ENCODE measurements around the gene EWSR1. TPM values are rescaled to one million over a fixed set of nuclear protein-coding genes. Genes with fewer than 3 reads are reported as not detected.

EWSR1 gene
- polyA plus RNA-seq, 6 donors from 2014 or later = 175 to 252 (median 194) TPM

DNA sequence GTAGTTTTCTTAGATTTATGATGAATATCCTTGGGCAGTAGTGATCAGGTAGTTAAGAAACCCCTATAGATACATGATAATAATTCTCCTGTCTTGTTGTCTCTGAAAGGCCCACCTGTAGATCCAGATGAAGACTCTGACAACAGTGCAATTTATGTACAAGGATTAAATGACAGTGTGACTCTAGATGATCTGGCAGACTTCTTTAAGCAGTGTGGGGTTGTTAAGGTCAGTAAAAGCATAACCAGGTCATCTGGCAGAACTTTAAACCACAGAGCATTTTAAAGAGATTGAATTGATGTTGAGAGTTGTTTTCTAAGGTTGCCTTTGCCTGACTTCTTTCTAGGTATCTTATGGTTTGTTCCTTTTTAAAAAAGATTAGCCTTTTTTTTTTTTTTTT, 24.3 kb downstream of the EWSR1 start:
- H3K4me1 Mint-ChIP-seq = peaks cover 0 to 5% (median 5%) of the 10 kb centered on the region in 3 donors
- no peak for ATAC-seq (ENCODE audit: low read depth in 2 of 2)
- H3K27me3 Mint-ChIP-seq = no peaks in the 10 kb centered on the region
- peak overlapping the region in 2 of 6 donors; percentile 32 to 53 for H3K27ac Mint-ChIP-seq
- no peaks in the 10 kb centered on the region for H3K9me3 Mint-ChIP-seq
- H3K4me3 Mint-ChIP-seq = no peak overlapping the region
- H3K36me3 Mint-ChIP-seq = peaks cover 25 to 33% of the 10 kb centered on the region in 2 donors
- no peak for DNase-seq

DNA sequence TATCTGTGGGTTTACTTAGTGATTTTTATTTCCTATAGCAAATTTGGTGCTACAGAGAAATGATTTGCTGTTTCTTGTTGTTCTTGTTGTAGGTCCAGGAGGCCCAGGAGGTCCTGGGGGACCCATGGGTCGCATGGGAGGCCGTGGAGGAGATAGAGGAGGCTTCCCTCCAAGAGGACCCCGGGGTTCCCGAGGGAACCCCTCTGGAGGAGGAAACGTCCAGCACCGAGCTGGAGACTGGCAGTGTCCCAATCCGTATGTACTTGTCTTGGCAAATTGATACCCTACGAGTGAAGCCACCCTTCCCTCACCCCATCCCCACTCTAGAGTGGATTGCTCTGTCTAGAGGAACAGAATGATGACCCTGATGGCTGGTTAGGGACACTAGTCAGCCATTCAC, 30.6 kb downstream of the EWSR1 start:
- peaks cover 6 to 10% (median 10%) of the 10 kb centered on the region in 3 donors for H3K4me1 Mint-ChIP-seq
- DNase-seq (no peak), ATAC-seq (ENCODE audit: low read depth in 2 of 2) (no peak)
- H3K4me3 Mint-ChIP-seq = no peak overlapping the region
- H3K27ac Mint-ChIP-seq = peak overlapping the region in 2 of 6 donors; percentile 47 to 69
- peaks cover 21 to 29% of the 10 kb centered on the region in 2 donors for H3K36me3 Mint-ChIP-seq
- H3K9me3 Mint-ChIP-seq = no peaks in the 10 kb centered on the region
- no peaks in the 10 kb centered on the region for H3K27me3 Mint-ChIP-seq

DNA sequence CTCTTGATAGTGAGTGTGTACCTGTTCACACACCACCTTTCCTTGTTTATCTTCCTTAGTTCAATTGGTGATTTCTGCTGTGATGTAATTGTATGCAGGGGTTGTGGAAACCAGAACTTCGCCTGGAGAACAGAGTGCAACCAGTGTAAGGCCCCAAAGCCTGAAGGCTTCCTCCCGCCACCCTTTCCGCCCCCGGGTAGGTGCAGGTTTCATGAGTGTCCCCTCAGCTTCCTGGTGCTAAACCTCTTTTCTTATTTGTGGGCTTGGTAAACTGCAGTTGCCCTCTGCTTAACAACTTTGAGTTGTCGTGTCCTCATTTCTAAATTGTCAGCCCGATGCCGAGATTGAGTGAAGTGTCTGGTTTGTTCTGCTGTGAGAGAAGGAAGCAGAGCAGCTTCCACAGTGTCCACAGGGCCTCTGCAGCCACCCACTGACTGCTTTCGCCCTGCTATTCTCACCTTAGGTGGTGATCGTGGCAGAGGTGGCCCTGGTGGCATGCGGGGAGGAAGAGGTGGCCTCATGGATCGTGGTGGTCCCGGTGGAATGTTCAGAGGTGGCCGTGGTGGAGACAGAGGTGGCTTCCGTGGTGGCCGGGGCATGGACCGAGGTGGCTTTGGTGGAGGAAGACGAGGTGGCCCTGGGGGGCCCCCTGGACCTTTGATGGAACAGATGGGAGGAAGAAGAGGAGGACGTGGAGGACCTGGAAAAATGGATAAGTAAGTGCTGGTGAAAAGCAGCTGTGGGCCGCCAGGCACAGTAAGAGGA, 31.2 kb downstream of the EWSR1 start:
- Mint-ChIP-seq H3K4me3 (no peak overlapping the region), H3K4me1 (peaks cover 11 to 17% (median 11%) of the 10 kb centered on the region in 3 donors), H3K27ac (peak overlapping the region in 3 of 6 donors; percentile 51 to 93 (median 54)), H3K36me3 (peaks cover 21 to 29% of the 10 kb centered on the region in 2 donors), H3K9me3 (no peaks in the 10 kb centered on the region), H3K27me3 (peaks cover 0 to 3% (median under 1%) of the 10 kb centered on the region in 3 donors)
- ATAC-seq (ENCODE audit: low read depth in 2 of 2) (no peak), DNase-seq (no peak)

DNA sequence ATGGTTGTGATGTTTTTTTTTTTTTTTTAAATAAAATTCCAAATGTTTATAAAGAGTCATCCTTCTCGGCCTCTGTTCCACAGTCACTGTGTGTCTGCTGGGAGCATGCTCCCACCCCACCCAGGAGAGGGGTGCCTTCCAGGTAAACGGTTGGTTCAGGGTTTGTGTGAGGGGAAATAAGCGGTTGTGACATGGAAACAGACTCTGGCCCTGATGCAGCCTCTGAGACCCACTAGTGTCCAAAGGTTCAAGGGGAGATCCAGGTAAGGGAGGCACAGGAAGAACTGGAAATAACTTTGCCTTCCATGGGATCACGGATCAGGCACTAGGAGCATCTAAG, 32.4 kb downstream of the EWSR1 start:
- Mint-ChIP-seq H3K4me3 (no peak overlapping the region), H3K9me3 (no peaks in the 10 kb centered on the region), H3K27me3 (peaks cover 0 to 14% (median 12%) of the 10 kb centered on the region in 3 donors), H3K27ac (peak overlapping the region in 2 of 6 donors; percentile 47 to 66), H3K36me3 (peaks cover 21 to 29% of the 10 kb centered on the region in 2 donors), H3K4me1 (peaks cover 13 to 23% (median 17%) of the 10 kb centered on the region in 3 donors)
- ATAC-seq (ENCODE audit: low read depth in 2 of 2) (no peak), DNase-seq (no peak)

DNA sequence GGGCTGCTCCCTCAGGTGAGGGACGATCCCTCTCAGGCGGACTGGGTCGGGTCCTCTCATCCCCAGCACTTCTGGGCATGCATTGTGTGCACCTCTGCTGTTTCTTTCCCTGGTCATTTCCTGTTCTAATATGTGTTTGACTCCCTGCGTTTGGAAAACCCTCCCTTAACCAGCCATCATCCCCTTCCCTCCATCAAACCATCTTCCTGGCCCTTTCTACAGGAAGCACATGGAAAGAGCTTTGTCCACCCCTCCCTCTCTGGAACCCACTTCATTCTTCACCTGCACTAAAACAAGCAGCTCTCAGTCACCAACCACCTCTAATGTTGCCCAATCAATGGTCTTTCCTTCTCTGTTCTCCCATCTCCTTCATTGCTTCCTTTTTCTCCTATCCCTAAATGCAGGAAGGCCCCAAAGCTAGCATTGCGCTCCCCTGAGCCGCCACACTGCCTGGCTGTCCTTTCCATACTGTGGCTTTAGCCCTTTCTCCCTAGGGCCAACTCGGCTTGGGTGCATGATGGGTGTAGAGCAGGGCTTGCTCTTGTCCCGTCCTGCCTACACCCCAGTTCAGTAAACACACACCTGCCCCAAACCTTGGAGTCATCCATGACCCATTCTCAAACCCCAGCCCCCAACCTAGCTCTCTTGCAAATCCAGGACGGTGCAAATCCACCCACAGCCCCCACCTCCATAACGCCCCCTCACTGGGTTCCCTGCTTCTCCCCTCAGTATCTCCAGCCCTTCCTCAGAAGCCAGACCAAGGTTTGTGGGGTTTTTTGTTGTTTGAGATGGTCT, 32.9 kb downstream of the EWSR1 start:
- no peak overlapping the region for H3K4me3 Mint-ChIP-seq
- DNase-seq (no peak), ATAC-seq (ENCODE audit: low read depth in 2 of 2) (no peak)
- H3K36me3 Mint-ChIP-seq = peaks cover 17 to 29% of the 10 kb centered on the region in 2 donors
- peaks cover 0 to 20% (median 18%) of the 10 kb centered on the region in 3 donors for H3K27me3 Mint-ChIP-seq
- H3K9me3 Mint-ChIP-seq = no peaks in the 10 kb centered on the region
- peak overlapping the region in 3 of 6 donors; percentile 47 to 79 (median 66) for H3K27ac Mint-ChIP-seq
- H3K4me1 Mint-ChIP-seq = peaks cover 19 to 29% (median 20%) of the 10 kb centered on the region in 3 donors

DNA sequence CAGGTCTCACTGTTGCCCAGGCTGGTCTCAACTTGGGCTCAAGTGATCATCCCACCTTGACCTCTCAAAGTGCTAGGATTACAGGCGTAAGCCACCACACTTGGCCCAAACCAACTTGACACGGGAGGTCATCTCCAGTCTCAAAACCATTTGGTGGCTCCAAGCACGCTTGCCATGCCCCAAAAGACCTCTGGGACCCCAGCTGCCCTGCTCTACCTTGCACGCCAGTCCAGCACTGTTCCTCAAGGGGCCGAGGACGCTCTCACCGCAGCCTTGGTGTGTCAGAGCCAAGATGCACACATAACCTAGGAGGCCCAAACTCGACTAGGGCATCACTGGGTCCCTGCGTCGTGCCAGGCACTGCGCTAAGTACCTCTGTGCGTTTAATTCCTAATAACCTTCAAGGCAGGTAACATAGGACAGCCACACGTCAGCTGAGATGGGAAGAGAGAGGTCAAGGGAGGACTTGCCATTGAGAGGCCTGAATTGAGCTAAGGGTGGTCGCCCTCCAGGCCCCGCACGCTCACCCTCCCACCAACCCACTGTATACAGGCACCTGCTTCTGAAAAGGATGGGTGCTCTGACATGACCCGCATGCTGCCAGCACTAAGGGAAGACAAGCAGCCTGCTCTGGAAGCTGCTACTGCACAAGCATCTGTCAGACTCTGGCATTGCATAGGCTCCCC, 33.8 kb downstream of the EWSR1 start:
- Mint-ChIP-seq H3K9me3 (no peaks in the 10 kb centered on the region), H3K27ac (peak overlapping the region in 1 of 6 donors; percentile 66), H3K36me3 (peaks cover 16 to 29% of the 10 kb centered on the region in 2 donors), H3K27me3 (peaks cover 5 to 27% (median 24%) of the 10 kb centered on the region in 3 donors), H3K4me3 (no peak overlapping the region), H3K4me1 (peaks cover 21 to 37% (median 23%) of the 10 kb centered on the region in 3 donors)
- ATAC-seq (ENCODE audit: low read depth in 2 of 2) (no peak), DNase-seq (no peak)

DNA sequence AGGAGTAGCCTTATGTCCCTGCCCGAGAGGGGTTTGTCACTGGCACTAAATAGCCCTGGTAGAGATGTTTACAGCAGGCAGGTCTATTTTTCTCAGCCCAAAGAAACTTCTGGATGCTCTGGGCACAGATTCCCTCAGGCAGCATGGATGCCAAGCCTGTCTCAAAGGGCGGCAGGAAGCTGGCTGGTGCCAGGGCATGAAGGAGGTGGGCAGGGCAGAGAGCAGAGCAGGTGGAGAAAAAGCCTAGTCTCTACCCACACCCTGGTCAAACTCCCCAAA, 34.3 kb downstream of the EWSR1 start:
- Mint-ChIP-seq H3K27me3 (peaks cover 6 to 28% (median 27%) of the 10 kb centered on the region in 3 donors), H3K27ac (no peak overlapping the region), H3K36me3 (peaks cover 16 to 28% of the 10 kb centered on the region in 2 donors), H3K4me1 (peaks cover 23 to 37% (median 23%) of the 10 kb centered on the region in 3 donors), H3K4me3 (no peak overlapping the region), H3K9me3 (no peaks in the 10 kb centered on the region)
- DNase-seq = no peak
- no peak for ATAC-seq (ENCODE audit: low read depth in 2 of 2)

DNA sequence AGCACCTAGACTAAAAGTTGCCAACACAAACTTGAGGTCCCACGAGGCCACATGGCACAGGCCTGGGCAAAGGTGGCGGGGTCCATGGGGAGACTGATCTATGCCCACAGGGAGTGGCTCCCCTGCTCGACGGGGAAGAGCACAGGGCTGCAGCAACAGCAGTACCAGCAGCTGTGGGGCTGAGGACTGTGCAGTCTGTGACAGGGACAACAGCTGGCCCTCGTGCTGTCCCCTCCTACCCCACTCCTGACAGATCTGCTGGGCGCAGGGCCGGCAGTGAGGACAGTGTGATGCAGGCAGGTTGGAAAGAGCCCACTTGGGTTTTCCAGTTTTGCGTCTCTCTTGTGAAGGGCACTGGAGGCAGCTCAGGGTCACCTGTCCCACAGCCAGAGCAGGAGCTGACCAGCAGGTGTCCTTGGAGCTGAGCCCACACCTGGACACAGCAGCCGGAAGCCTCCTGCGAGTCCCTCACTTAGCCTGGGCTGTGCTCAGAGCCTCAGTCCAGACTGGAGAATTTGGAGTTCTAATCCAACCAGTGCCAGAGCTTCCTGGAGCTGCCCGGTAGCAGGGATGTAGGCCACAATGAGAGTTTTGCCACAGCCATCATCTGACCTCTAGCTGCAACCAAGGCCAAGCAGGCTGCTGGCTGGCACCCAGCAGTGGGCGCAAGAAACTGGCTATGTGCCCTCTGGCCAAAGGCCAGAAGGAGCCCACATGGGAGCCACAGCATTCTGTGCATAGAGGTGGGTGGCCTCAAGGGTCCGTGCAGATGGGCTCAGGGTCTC, 34.8 kb downstream of the EWSR1 start:
- Mint-ChIP-seq H3K4me1 (peaks cover 25 to 37% (median 27%) of the 10 kb centered on the region in 3 donors), H3K27me3 (peaks cover 9 to 33% (median 31%) of the 10 kb centered on the region in 3 donors), H3K36me3 (peaks cover 11 to 22% of the 10 kb centered on the region in 2 donors), H3K27ac (no peak overlapping the region), H3K4me3 (no peak overlapping the region), H3K9me3 (no peaks in the 10 kb centered on the region)
- ATAC-seq (ENCODE audit: low read depth in 2 of 2) (no peak), DNase-seq (no peak)

DNA sequence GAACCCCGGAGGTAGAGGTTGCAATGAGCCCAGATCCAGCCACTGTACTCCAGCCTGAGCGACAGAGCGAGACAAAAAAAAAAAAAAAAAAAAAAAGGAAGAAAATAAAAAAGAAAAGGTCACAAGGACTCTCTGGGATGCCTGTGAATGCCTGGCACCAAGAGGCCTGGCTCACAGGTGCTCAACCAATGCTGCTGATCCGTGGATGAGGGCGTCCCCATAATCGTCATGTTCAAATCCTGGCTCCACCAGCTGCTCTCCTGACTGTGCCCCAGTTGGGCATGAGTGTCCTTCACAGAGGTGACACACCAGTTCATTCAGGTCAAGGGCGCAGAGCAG, 37.7 kb downstream of the EWSR1 start:
- Mint-ChIP-seq H3K4me1 (peaks cover 24 to 37% (median 27%) of the 10 kb centered on the region in 3 donors), H3K9me3 (no peaks in the 10 kb centered on the region), H3K27me3 (peaks cover 9 to 52% (median 31%) of the 10 kb centered on the region in 3 donors), H3K4me3 (peak overlapping the region; percentile 21 to 88 (median 81)), H3K27ac (peak overlapping the region in 1 of 6 donors; percentile 33), H3K36me3 (peaks cover 0 to 6% of the 10 kb centered on the region in 2 donors)
- ATAC-seq (ENCODE audit: low read depth in 2 of 2) (peak in 1 of 2 donors; percentile 3), DNase-seq (no peak)

DNA sequence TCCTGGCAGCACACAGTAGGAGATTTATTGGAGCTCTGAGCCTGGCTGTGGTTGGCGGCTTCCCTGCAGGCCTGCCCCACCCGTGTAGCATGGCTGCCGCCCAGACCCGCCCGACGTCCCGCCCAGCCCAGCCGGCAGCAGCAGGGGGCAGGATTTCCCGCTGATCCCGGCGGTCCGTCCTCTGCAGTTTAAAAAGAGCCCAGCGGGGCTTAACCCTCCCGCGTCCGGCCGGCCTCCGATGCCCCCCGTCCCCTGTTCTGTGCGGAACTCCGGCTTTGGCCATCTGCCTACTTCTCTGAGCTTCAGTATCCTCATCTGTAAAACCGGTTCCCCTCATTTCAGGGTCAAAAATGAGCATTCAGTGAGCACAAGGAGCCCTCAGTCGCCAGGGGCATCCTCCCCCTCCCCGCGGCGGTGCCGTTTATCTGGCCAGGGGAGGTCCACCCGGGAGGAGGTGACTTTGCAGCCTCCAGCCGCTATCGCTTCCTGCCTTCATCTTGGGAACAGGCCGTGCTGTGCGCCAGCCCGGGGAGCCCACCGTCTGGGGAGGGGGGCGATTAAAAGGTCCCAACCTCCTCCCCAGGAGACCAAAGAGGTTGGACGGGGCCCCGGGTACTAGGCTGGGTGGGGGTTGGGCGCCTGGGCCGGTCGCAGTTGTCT, 38.2 kb downstream of the EWSR1 start, which contains the start of gene GAS2L1:
GAS2L1 (plus strand) TSS at position 476 of the 660 bp plus-strand sequence. CDS start 1,456 bp downstream, outside the sequence.
- peak within 1 kb of the TSS; percentile 73 to 88 (median 83) for H3K4me3 Mint-ChIP-seq
- peak; percentile 27 for DNase-seq
- peak; percentile 59 to 63 for ATAC-seq (ENCODE audit: low read depth in 2 of 2)
- peaks cover 9 to 57% (median 31%) of the 10 kb centered on the region in 3 donors for H3K27me3 Mint-ChIP-seq
- H3K4me1 Mint-ChIP-seq = peaks cover 19 to 33% (median 26%) of the 10 kb centered on the region in 3 donors
- peaks cover 0 to 1% of the 10 kb centered on the region in 2 donors for H3K36me3 Mint-ChIP-seq
- peak within 1 kb of the TSS in 2 of 6 donors; percentile 27 to 33 for H3K27ac Mint-ChIP-seq
- H3K9me3 Mint-ChIP-seq = no peaks in the 10 kb centered on the region

DNA sequence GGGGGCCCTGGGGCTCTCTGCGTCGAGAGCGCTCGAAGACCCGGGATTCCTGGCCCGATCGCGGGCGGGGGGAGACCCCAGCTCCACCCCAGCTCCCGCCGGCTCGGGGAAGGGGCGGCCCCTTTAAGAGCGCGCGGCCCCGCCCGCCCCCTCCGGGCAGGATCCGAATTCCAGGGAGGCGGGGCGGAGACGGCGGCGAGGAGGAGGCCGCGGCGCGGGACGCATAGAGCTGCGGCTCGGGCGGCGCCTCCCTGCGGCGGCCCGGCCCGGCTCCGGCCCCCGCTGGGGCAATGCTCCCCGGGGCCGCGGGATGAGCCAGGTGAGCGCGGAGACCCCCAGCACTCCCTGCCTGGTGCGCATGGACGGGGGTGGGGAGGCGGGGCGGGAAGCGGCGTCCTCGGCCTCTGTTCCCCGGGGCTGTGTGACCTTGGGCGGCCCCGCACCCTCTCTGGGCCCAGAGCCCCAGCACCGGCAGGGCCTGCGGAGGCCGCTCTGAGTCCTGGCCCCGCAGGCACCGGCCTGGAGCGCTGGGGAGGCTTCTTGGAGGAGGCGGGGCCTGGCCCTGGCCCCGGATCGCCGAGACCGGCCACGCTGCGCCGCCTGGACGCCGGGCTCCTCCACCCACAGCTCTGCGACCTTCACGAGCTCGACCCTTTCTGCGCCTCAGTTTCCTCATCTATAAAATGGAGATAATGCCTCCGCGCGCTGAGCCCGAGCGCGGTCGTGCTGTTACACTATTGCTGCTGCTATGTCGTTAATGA, 38.9 kb downstream of the EWSR1 start:
- H3K27me3 Mint-ChIP-seq = peaks cover 9 to 60% (median 35%) of the 10 kb centered on the region in 3 donors
- no peak overlapping the region for H3K27ac Mint-ChIP-seq
- peak overlapping the region; percentile 69 to 88 (median 82) for H3K4me3 Mint-ChIP-seq
- DNase-seq (no peak), ATAC-seq (ENCODE audit: low read depth in 2 of 2) (peak; percentile 13 to 27)
- H3K36me3 Mint-ChIP-seq = no peaks in the 10 kb centered on the region
- H3K4me1 Mint-ChIP-seq = peaks cover 18 to 31% (median 26%) of the 10 kb centered on the region in 3 donors
- H3K9me3 Mint-ChIP-seq = no peaks in the 10 kb centered on the region
